Lower leg skin (tissue), 3 donors: Measurements from ENCODE around the gene AGER.

Experiments
- CTCF ChIP-seq, 3 donors: fragments of 450-650 bp; IDR thresholded peaks; one replicate each; pipeline ENCODE4 v1.5.1; 2016; ENCODE audit warnings: antibody characterized with exemption in 3 of 3, mild to moderate bottlenecking in 3 of 3, moderate library complexity in 2 of 3
- POLR2A ChIP-seq, 2 donors: fragments of 450-650 bp; IDR thresholded peaks; one replicate each; pipeline ENCODE4 v1.6.1; 2016 to 2017; ENCODE audit warnings: antibody characterized with exemption in 2 of 2, mild to moderate bottlenecking in 1 of 2, moderate library complexity in 1 of 2

DNA sequence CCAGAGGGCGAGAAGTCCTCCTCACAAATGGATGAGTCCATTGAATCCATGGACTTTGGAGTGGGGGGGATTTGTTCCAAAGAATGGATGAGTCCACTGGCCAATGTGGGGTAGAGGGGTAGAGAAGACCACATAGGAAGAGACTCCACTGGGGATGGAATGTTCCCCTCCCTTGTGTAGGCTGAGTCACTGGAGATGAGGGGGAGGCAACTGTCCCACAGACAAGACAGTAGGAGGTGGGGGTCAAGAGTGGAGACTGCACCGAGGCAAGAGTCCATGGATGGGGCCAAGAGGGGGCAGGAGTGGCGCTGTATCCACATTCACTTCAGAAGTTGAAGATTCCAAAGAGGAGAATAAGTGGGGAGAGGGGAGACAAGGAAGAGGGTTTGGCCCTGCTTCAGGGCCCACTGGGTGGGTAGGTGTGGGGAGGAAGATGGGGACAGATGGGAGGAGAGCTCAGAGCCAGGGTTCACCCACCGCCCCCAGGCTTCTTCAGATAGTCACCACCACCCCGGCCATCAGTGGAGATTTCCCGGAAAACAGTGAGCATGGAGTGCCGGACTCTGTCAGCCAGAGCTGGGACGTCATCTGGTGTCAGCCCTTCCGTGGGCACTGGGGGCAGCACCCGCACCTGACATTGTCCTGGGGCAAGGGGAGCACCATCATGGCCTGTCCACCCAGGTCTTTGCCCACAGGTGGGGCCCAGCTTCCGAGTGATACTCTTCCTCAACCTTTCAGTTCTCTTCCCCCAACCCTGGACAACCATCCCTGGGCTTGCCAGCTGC lies 15.1 kb downstream of the AGER start:
- TF ChIP-seq CTCF (IDR thresholded peaks at IDR 0.05) (no peak), POLR2A (IDR thresholded peaks at IDR 0.05) (no peak)
